COLO668 (cell line): ENCODE results near the gene GOLGA5.
"Not testable (repeated sequence)": the region's sequence is repeated elsewhere in the genome, so short reads cannot be mapped to it uniquely, and the experiment has no call there.

Experiments used
- DNase-seq: peaks from one replicate; lab custom pipeline; 2025; ENCODE audit not compliant: unreplicated experiment; lab: John Stamatoyannopoulos, UW

Gene GOLGA5

DNA sequence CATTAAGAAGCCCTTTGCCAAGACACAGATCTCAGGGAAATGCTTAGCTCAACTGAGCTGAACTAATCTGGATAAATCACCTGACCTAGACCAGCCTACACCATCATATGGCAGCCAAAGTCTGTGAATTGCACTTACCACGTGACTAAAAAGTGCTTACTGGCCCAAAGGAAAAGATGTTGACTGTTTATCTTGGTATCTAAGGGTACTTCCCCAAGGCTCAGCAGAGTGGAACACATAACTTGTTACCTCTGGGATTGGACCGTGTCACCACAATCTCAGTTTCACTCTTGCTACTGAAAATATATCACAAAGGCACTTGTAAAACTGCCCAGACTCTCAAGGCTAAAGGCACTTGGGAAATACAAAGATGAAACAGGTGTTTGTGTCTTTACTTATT is 18.8 kb upstream of the GOLGA5 start:
- DNase-seq = not testable (repeated sequence)

DNA sequence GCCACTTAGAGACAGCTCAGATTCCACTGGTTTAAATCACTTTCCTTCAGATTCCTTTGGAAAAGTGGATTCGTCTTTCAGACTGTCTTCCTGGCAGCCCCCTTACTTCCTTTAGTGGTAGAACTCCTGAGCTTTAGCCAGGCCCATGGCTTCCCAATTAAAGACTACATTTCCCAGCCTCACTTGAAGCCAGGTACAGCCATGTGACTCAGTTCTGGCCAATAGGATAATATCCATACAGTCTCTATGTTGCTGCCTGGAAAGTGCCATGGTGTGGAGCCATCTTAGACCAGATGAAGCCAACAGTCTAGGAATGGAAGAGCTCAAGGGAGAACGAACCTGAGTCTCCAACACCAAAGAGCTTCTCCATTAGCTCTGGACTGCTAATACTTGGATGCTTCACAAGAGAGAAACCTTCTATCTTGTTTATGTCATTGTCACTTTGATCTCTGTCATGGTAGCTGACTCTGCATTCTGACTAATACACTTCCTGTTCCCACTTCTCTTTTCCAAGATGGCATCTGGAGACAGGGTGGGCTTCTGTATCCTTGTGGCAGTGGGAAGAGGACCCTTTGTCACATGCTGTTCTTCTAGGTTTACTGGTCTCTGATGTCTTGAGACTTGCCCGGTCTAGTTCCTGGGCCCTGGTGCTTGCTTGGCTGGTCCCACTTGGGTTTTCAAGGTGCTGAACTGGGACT is 15.1 kb upstream of the GOLGA5 start:
- not testable (repeated sequence) for DNase-seq

GRCh38 chr14:92780444-92781232 is 13.5 kb upstream of the GOLGA5 start:
- no peak for DNase-seq

GRCh38 chr14:92781350-92781749 is 12.8 kb upstream of the GOLGA5 start:
- no peak for DNase-seq

DNA sequence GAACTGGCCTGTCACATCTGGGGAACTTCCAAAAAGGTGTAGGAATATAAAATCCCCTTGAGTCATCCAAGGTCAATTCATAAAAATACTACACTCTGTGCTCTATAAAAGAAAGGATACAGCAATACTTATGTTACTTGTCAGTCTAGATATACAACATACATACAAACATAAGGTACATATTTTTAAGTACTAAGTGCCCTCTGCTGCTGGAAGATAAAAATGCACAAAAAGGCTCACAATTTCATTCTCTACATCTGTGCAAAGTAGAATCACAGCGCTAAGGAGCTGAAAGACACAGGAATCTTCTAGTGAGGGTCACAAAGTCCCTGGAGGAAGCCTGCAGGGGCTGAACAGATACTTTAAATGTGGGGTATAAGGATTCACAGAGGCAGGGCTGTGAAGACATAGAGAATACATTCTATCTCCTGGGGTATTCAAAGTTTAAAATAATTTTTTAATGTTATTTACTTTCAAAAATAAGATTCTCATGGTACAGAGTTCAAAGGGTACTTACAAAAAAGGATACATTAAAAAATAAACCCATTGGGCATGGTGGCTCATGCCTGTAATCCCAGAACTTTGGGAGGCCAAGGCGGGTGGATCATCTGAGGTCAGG is 10.2 kb upstream of the GOLGA5 start:
- peak; percentile 48 for DNase-seq

- no peak for DNase-seq
Measured at GRCh38 chr14:92785667-92786426, 8.3 kb upstream of the GOLGA5 start.

DNA sequence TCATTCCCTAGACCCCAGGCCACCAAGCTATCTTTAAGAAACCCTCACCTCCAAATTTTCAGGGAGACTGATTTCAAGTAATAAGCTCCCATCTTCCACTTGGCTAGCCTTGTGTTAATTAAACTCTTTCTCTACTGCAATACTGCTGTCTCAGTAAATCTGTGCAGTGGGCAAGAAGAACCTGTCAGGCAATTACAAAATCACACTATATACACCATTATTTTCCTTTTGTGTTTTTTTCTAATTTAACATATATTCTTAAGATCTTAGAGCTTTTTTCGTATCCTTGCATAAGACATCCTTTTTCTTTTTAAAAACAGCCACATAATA is 7.7 kb upstream of the GOLGA5 start:
- DNase-seq = no peak

DNA sequence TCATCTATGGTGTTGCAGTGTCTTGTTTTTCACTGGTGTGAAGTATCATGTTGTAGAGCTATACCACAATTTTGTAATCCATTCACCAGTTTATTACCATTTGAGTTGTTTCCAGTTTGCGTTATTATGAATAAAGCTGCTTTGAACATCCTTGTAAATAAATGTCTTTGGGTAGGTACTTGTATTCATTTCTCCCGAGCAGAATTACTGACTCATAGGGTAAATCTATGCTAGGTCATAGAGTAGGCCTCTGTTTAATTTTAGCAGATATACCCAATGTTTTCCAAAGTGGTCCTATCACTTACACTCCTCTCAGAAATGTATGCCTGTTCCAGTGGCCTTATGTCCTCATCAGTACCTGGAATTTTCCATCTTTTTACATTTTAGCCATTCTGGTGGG is 6.6 kb upstream of the GOLGA5 start:
- no peak for DNase-seq

DNA sequence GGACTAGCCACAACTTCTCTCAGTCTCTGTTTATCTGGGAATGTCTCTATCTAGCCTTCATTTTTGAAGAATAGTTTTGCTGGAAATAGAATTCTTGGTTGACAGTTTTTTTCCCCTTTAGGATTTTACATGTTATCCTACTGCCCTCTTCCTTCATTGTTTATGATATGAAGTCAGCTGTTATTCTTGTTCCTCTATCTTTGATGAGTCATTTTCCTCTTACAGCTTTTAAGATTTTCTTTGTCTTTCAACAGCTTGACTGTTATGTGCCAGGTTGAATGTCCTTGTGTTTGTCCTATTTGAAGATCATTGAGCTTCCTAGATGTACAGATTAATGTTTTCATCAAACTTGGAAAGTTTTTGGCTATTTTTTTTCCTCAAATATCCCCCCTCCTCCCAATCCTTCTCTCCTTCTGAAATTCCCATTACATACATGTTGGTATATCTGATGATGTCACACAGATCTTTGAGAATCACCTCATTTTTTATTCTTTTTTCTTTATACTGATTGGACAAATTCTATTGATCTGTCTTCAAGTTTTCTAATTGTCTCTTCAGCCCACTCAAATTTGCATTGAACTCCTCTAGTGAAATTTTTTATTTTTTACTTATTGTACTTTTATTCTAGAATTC is 4.5 kb upstream of the GOLGA5 start:
- no peak for DNase-seq

GRCh38 chr14:92792885-92793284 is 1.2 kb upstream of the GOLGA5 start:
- DNase-seq = peak; percentile 12

DNA sequence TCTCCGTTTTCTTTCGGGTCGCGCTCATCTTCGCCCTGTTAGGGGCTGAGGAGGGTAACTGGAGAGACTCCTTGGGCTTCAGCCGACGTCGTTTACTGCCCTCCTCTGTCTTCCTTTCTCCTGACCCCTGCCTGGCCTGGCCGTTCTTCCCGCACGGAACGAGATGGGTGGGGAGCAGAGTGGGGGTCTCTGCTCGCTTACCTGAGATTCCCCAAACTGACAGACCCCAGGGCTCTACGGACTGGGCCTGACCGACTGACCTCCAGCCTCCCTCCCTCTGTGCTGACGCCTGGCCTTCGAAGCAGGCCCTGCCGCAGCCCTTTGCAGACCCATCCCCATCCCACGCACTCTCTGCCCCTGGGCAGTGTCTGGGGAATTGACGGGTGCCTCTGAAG is 439 bp downstream of the GOLGA5 start:
- no peak for DNase-seq

- DNase-seq = no peak
Measured at GRCh38 chr14:92794961-92795360, 856 bp downstream of the GOLGA5 start.

- DNase-seq = no peak
Measured at GRCh38 chr14:92797935-92798653, 4.0 kb downstream of the GOLGA5 start.

- DNase-seq = no peak
Measured at GRCh38 chr14:92798811-92799210, 4.7 kb downstream of the GOLGA5 start.

DNA sequence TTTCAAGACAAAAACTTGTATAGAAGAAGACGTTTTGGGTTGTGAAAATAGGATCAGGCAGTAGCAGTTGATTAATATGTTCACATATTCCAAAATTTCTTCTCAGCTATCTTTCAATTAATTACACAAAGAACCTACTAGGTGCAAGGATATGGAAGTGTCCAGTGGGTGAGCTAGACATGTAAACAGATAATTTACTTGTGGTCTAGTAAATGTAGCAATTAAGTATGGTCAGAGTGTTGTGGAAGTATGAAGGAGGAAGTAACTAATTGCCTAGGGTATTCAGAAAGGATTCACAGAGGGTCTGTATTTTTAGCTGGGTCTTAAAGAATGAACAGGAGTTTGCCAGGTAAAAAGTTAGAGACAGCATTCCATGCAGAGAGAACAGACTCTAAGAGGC is 5.9 kb downstream of the GOLGA5 start:
- DNase-seq = no peak

- no peak for DNase-seq
Measured at GRCh38 chr14:92800525-92800924, 6.4 kb downstream of the GOLGA5 start.

DNA sequence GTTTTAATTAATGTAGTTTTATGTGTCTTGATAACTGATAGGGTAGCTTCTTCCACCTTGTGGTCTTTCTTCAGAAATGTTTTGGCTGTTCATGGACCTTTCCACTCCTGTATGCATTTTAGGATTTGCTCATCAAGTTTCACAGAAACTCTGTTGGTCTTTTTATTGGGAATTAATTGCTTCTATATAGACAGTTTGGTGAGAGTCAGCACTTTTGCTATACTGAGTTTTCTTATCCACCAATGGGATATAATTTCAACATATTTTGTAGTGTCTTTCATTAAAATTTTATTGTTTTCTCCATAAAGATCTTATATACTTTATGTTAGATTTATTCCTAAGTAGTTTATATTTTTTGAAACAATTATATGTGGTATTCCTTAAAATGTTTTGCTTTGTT is 7.8 kb downstream of the GOLGA5 start:
- no peak for DNase-seq

- no peak for DNase-seq
Measured at GRCh38 chr14:92802678-92803077, 8.6 kb downstream of the GOLGA5 start.

DNA sequence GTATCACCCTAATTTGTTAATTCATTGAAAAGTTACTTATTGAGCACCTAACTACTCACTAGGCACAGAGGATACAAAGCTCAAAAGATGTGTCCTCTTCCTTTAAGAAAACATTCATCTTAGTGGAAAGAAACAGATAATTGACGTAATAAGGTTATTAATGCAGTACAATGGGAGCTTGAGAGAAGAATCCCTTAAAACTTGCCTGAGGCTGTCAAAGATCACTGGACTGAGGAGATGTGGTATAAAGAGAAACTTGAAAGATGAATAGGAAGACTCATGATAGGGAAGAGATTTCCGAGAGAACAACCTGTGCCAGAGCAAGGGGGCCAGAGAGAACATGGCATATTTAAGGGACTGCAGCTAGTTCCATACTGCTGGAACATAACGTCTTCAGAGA is 19.1 kb downstream of the GOLGA5 start:
- no peak for DNase-seq

DNA sequence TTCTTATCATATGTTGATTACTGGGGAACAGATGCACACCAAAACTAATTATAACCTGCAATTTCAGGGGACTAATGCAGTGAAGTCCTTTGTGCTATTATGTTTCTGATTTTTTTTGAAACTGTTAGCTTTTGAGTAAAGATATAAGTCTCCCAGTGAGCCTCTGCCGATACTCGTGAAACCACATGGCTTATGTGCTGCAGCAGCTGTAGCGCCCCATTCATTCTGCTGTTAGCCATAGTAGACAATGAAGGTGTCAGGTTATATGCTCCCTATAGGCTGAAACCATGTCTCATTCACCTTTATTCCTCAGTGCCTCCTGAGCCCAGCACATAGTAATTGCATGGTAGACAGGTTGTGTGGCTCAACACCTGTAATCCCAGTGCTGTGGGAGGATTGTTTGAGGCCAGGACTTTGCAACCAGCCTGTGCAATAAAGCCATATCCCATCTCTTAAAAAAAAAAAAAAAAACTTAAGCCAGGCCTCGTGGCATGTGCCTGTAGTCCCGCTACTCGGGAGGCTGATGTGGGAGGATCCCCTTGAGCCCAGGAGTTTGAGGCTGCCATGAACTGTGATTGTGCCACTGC is 25.0 kb downstream of the GOLGA5 start:
- no peak for DNase-seq
